Lung (tissue), 12 donors: Measurements from ENCODE around the gene AP3D1. TPM values are rescaled to one million over a fixed set of nuclear protein-coding genes. Genes with fewer than 3 reads are reported as not detected.
"Not testable (repeated sequence)": the region's sequence is repeated elsewhere in the genome, so short reads cannot be mapped to it uniquely, and the experiment has no call there.

Experiments
- ATAC-seq: fragments of 200-7000 bp; cut with Tn5 transposase; one replicate; pipeline ENCODE4 v1.9.1; 2020; ENCODE audit warnings: moderate number of reproducible peaks; ENCODE audit not compliant: insufficient read depth, low FRiP score
- DNase-seq, 3 donors: peaks; one replicate each; pipeline ENCODE4 v3.0.0-alpha.2; 2013 to 2017
- H3K27ac ChIP-seq, 2 donors: one replicate each; pipeline ENCODE4 v1.5.1; 2013; ENCODE audit warnings: mild to moderate bottlenecking in 2 of 2, moderate library complexity in 2 of 2, control low read depth in 1 of 2, inconsistent platforms in 1 of 2, low read depth in 1 of 2, low read length in 1 of 2
- H3K27me3 ChIP-seq, 3 donors: one replicate each; pipeline ENCODE4 v1.5.1; 2013; ENCODE audit warnings: low read length in 2 of 3; ENCODE audit not compliant: control insufficient read depth in 3 of 3, insufficient read depth in 3 of 3
- H3K36me3 ChIP-seq, 4 donors: one replicate each; pipeline ENCODE4 v1.5.1; 2013; ENCODE audit warnings: low read length in 4 of 4, mild to moderate bottlenecking in 1 of 4, moderate library complexity in 1 of 4; ENCODE audit not compliant: control insufficient read depth in 4 of 4, insufficient read depth in 4 of 4
- H3K4me1 ChIP-seq, 5 donors: one replicate each; pipeline ENCODE4 v1.5.1; 2013; ENCODE audit warnings: low read length in 5 of 5, mild to moderate bottlenecking in 2 of 5, moderate library complexity in 1 of 5; ENCODE audit not compliant: control insufficient read depth in 5 of 5, insufficient read depth in 5 of 5
- H3K4me3 ChIP-seq: one replicate; pipeline ENCODE4 v1.5.1; 2013; ENCODE audit warnings: mild to moderate bottlenecking, control low read depth, moderate library complexity
- H3K9ac ChIP-seq, 2 donors: one replicate each; pipeline ENCODE4 v1.5.1; 2013; ENCODE audit warnings: low read length in 2 of 2, control low read depth in 1 of 2; ENCODE audit not compliant: insufficient read depth in 1 of 2
- H3K9me3 ChIP-seq, 4 donors: one replicate each; pipeline ENCODE4 v1.5.1; 2013; ENCODE audit warnings: low read length in 3 of 4, mild to moderate bottlenecking in 1 of 4, moderate library complexity in 1 of 4; ENCODE audit not compliant: control insufficient read depth in 4 of 4, insufficient read depth in 3 of 4
- WGBS, 2 donors: extraction: QIAGEN DNeasy Blood & Tissue Kit; methylation state at CpG; one replicate each; pipeline ENCODE4 v1.1.7; 2013; 5-methylcytosine and 5-hydroxymethylcytosine counted together
- polyA plus RNA-seq, 2 donors: library from polyadenylated mRNA; stranded (reverse); fragments of 200-250 nt; gene quantifications; one replicate each; pipeline ENCODE4 v1.2.1, GENCODE V29; 2013
- total RNA-seq, 2 donors: library from RNA; depleted of rRNA in 1 of 2; stranded (reverse); fragments of >200 nt in 1 of 2; gene quantifications; one replicate each; pipeline ENCODE4 v1.2.1, GENCODE V29; 2014 to 2021
- TF ChIP-seq, protein P1 (sequence below): IDR thresholded peaks from 2 replicates; pipeline ENCODE4 v1.5.1; 2012; ENCODE audit warnings: mild to moderate bottlenecking; ENCODE audit errors: control extremely low read depth, extremely low read depth
- donor health status: control.
- donor health status: control.
- donor health status: Bipolar disorder and iron deficiency.
- donor health status: healthy.
- donor health status: DM: yes; HTN: yes; CAD: no.

Gene AP3D1
- total and polyA plus RNA-seq, 4 donors = 55.3 to 144 (median 85.4) TPM

DNA sequence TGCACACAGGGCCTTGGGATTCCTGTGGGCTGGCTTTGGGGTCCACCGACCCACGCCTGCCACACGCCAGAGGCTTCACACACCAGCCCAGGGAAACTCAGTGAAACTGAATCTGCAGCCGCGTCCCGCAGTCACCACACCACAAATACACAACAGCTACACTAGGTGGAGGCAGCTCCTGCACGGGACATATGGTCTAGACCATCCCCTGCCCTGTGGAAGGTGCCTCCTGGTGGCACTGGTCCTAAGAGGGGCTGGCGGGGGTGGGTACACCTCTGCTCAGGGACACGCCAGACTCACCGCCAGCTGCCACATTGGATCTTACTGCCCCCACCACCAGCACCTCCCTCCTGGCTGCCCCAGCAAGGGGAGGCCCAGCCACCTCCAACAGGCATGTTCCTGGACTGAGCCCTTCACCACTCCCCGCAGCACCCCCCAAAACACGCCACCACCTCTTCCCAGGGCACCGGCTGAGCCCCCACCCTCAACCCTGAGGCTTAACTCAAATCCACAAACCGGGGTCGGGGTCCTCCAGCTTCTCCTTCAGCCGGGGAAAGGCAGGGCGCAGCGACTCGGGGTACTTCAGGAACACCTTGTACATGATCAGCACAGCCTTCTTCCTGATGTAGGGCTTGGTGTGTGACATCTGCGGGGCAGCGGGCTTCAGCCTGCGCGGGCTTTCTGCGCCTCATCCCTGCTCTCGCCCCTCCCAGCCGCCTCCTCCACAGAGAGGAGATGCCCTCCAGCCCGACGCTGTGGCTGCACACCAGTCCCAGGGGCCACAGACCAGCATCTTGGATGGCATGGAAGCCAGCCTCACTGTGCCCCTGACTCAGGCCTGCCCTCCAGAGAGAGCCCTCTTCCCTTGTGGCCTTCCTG lies 21.2 kb downstream of the AP3D1 start:
- Histone ChIP-seq H3K36me3 (peaks cover 3 to 59% (median 14%) of the 10 kb centered on the region in 4 donors), H3K27me3 (no peaks in the 10 kb centered on the region), H3K4me1 (no peaks in the 10 kb centered on the region), H3K27ac (peak overlapping the region in 1 of 2 donors; percentile 1), H3K9me3 (no peaks in the 10 kb centered on the region), H3K9ac (no peak overlapping the region), H3K4me3 (no peak overlapping the region)
- 97 to 98% methylated on average over 28 of the region's 28 CpGs for WGBS, 2 donors
- DNase-seq = no peak
- TF ChIP-seq, protein P1, sequence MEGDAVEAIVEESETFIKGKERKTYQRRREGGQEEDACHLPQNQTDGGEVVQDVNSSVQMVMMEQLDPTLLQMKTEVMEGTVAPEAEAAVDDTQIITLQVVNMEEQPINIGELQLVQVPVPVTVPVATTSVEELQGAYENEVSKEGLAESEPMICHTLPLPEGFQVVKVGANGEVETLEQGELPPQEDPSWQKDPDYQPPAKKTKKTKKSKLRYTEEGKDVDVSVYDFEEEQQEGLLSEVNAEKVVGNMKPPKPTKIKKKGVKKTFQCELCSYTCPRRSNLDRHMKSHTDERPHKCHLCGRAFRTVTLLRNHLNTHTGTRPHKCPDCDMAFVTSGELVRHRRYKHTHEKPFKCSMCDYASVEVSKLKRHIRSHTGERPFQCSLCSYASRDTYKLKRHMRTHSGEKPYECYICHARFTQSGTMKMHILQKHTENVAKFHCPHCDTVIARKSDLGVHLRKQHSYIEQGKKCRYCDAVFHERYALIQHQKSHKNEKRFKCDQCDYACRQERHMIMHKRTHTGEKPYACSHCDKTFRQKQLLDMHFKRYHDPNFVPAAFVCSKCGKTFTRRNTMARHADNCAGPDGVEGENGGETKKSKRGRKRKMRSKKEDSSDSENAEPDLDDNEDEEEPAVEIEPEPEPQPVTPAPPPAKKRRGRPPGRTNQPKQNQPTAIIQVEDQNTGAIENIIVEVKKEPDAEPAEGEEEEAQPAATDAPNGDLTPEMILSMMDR = no peak
- no peak for ATAC-seq

DNA sequence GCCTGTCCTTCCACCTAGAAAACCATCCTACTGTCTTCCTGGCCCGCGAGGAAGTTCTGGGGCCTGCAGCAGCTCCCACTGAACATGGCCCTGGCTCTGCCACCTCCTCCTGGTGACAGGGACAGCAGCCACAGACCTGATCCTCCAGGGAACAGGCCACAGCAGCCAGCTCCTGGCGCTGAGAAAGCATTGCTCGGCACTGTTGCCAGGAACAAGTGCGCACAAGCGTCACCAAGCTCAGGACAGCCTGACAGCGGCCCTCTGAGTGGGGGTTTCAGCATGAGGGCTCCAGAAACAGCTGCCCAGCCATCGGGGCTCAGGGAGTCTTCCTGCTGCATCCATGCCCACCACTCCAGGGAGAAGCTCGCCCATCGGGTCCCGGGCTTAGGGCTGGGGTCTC lies 21.9 kb downstream of the AP3D1 start:
- H3K9me3 ChIP-seq = no peaks in the 10 kb centered on the region
- DNase-seq (no peak), ATAC-seq (no peak)
- TF ChIP-seq, protein P1 = no peak
- H3K4me3 ChIP-seq = no peak overlapping the region
- H3K9ac ChIP-seq = no peak overlapping the region
- H3K27ac ChIP-seq = peak overlapping the region in 1 of 2 donors; percentile 1
- no peaks in the 10 kb centered on the region for H3K4me1 ChIP-seq
- no peaks in the 10 kb centered on the region for H3K27me3 ChIP-seq
- H3K36me3 ChIP-seq = peaks cover 3 to 62% (median 14%) of the 10 kb centered on the region in 4 donors
- WGBS, 2 donors = 97 to 100% methylated on average over 11 of the region's 11 CpGs

DNA sequence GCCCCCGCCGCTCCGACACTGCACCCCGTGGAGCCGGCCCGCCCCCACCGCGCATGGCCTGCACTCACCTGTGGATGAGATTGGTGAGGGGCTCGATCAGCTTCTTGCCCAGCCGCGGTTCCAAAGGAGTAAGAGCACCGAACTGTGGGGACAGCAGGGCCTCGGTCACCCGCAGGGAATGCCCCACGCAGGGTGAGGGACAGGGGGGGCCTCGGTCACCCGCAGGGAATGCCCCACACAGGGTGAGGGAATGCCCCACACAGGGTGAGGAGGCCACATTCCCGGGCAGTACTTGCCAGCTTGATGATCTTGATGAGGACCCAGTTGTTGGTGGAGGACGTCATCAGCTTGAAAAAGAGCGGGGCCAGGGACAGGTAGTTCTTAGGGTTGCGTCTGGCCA lies 22.3 kb downstream of the AP3D1 start:
- no peak for ATAC-seq
- DNase-seq = no peak
- Histone ChIP-seq H3K27ac (peak overlapping the region in 1 of 2 donors; percentile 1), H3K27me3 (no peaks in the 10 kb centered on the region), H3K4me3 (no peak overlapping the region), H3K9ac (no peak overlapping the region), H3K9me3 (no peaks in the 10 kb centered on the region), H3K36me3 (peaks cover 3 to 66% (median 13%) of the 10 kb centered on the region in 4 donors), H3K4me1 (no peaks in the 10 kb centered on the region)
- TF ChIP-seq, protein P1 = no peak
- 93 to 98% methylated on average over 19 to 21 of the region's 21 CpGs for WGBS, 2 donors

DNA sequence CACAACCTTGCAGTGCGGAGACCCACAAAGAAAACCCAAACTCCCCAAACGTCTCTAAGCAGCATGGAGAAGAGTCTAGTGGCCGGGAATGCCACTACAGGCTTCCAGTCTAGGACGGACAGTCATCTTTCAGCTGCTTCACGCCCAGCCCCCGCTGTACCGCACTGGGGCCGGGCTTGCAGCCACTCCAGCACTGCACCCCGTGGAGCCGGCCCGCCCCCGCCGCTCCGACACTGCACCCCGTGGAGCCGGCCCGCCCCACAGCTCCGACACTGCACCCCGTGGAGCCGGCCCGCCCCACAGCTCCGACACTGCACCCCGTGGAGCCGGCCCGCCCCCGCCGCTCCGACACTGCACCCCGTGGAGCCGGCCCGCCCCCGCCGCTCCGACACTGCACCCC lies 23.1 kb downstream of the AP3D1 start:
- not testable (repeated sequence) for H3K4me3 ChIP-seq, H3K9me3 ChIP-seq, H3K27me3 ChIP-seq, DNase-seq, H3K9ac ChIP-seq, H3K4me1 ChIP-seq, ATAC-seq
- H3K36me3 ChIP-seq = peaks cover 6 to 73% (median 13%) of the 10 kb centered on the region in 4 donors
- 89 to 96% methylated on average over 20 to 26 of the region's 34 CpGs for WGBS, 2 donors
- H3K27ac ChIP-seq = peak overlapping the region in 1 of 2 donors; percentile 72
